ENCODE data around the gene CDC14A. TPM values are rescaled to one million over a fixed set of nuclear protein-coding genes. Genes with fewer than 3 reads are reported as not detected.
"Not testable (repeated sequence)": the region's sequence is repeated elsewhere in the genome, so short reads cannot be mapped to it uniquely, and the experiment has no call there.

Gene CDC14A
- total RNA-seq, 1 donor from 2014 or later = 2.3 TPM

GRCh38 chr1:100325415-100326324 is 26.6 kb upstream of the CDC14A start:
- Mint-ChIP-seq H3K27me3 (ENCODE audit: low read depth) (peaks cover 9% of the 10 kb centered on the region), H3K4me3 (ENCODE audit: unreplicated experiment) (no peak overlapping the region), H3K36me3 (ENCODE audit: low read depth) (no peaks in the 10 kb centered on the region), H3K9me3 (ENCODE audit: low read depth) (peaks cover 2% of the 10 kb centered on the region), H3K4me1 (ENCODE audit: low read depth) (peaks cover 12% of the 10 kb centered on the region), H3K27ac (ENCODE audit: unreplicated experiment) (no peak overlapping the region)
- TF ChIP-seq, protein P1, sequence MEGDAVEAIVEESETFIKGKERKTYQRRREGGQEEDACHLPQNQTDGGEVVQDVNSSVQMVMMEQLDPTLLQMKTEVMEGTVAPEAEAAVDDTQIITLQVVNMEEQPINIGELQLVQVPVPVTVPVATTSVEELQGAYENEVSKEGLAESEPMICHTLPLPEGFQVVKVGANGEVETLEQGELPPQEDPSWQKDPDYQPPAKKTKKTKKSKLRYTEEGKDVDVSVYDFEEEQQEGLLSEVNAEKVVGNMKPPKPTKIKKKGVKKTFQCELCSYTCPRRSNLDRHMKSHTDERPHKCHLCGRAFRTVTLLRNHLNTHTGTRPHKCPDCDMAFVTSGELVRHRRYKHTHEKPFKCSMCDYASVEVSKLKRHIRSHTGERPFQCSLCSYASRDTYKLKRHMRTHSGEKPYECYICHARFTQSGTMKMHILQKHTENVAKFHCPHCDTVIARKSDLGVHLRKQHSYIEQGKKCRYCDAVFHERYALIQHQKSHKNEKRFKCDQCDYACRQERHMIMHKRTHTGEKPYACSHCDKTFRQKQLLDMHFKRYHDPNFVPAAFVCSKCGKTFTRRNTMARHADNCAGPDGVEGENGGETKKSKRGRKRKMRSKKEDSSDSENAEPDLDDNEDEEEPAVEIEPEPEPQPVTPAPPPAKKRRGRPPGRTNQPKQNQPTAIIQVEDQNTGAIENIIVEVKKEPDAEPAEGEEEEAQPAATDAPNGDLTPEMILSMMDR (IDR thresholded peaks at IDR 0.05) = no peak
- DNase-seq (ENCODE audit: low spot score) = no peak

DNA sequence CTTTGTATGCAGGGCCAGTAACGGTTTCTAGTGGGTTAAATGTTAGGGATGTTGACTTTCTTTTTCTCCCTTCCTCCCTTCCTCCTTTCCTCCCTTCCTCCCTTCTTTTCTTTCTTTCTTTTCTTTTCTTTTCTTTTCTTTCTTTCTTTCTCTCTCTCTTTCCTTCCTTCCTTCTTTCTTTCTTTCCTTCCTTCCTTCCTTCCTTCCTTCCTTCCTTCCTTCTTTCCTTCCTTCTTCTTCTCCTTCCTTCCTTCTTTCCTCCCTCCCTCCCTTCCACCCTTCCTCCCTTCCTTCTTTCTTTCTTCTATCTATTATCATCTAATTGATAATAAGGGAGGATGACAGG is 26.0 kb upstream of the CDC14A start:
- peaks cover 12% of the 10 kb centered on the region for H3K4me1 Mint-ChIP-seq (ENCODE audit: low read depth)
- H3K9me3 Mint-ChIP-seq (ENCODE audit: low read depth); H3K27ac Mint-ChIP-seq (ENCODE audit: unreplicated experiment); H3K36me3 Mint-ChIP-seq (ENCODE audit: low read depth); DNase-seq (ENCODE audit: low spot score); H3K27me3 Mint-ChIP-seq (ENCODE audit: low read depth); H3K4me3 Mint-ChIP-seq (ENCODE audit: unreplicated experiment): not testable (repeated sequence)

- Mint-ChIP-seq H3K27ac (ENCODE audit: unreplicated experiment) (no peak overlapping the region), H3K4me3 (ENCODE audit: unreplicated experiment) (no peak overlapping the region), H3K27me3 (ENCODE audit: low read depth) (peaks cover 9% of the 10 kb centered on the region), H3K9me3 (ENCODE audit: low read depth) (no peaks in the 10 kb centered on the region), H3K4me1 (ENCODE audit: low read depth) (peaks cover 4% of the 10 kb centered on the region), H3K36me3 (ENCODE audit: low read depth) (no peaks in the 10 kb centered on the region)
- TF ChIP-seq, protein P1 (IDR thresholded peaks at IDR 0.05) = no peak
- no peak for DNase-seq (ENCODE audit: low spot score)
Observed at GRCh38 chr1:100328133-100328532, 24.2 kb upstream of the CDC14A start.

- H3K9me3 Mint-ChIP-seq (ENCODE audit: low read depth); H3K4me1 Mint-ChIP-seq (ENCODE audit: low read depth); H3K27ac Mint-ChIP-seq (ENCODE audit: unreplicated experiment); DNase-seq (ENCODE audit: low spot score); H3K36me3 Mint-ChIP-seq (ENCODE audit: low read depth); H3K4me3 Mint-ChIP-seq (ENCODE audit: unreplicated experiment): not testable (repeated sequence)
- H3K27me3 Mint-ChIP-seq (ENCODE audit: low read depth) = peaks cover 13% of the 10 kb centered on the region
Observed at GRCh38 chr1:100331146-100331545, 21.2 kb upstream of the CDC14A start.

DNA sequence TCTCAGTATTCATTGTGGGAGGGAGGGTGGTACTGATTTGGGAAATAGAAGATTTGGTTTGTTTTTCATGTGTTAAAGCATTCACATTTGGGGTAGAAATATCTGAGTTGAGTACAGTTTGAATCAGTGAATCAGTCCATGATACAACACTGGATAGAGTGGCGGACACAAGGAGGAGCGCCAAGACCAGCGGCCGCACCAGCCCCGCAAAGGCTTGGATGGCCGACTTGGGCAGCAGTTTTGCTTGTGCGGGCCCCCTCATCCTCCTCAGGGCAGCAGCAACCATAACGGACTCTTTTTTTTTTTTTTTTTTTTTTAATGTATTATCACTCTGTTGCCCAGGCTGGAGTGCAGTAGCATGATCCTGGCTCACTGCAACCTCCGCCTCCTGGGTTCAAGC is 20.0 kb upstream of the CDC14A start:
- TF ChIP-seq, protein P1 (IDR thresholded peaks at IDR 0.05) = no peak
- no peaks in the 10 kb centered on the region for H3K9me3 Mint-ChIP-seq (ENCODE audit: low read depth)
- H3K4me1 Mint-ChIP-seq (ENCODE audit: low read depth) = no peaks in the 10 kb centered on the region
- no peak overlapping the region for H3K27ac Mint-ChIP-seq (ENCODE audit: unreplicated experiment)
- no peak overlapping the region for H3K4me3 Mint-ChIP-seq (ENCODE audit: unreplicated experiment)
- no peaks in the 10 kb centered on the region for H3K36me3 Mint-ChIP-seq (ENCODE audit: low read depth)
- peaks cover 17% of the 10 kb centered on the region for H3K27me3 Mint-ChIP-seq (ENCODE audit: low read depth)
- no peak for DNase-seq (ENCODE audit: low spot score)

DNA sequence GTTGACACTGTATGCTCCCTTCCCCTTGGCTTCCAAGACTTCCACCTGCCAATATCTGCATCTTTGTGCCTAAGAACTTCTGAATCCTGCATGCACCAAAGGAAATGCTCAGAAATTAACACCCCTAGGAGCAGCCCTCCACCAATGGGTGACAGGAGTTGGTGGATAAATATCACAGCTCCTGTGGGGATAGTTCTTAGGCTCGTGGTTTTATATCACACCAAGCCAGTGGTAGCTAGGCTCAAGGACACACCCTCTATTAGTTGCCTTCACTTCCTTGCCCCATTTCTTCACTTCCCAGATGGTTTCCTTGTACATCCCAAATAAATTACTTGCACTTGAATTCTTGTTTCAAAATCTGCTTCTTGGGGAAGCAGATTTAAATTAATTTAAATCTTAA is 16.9 kb upstream of the CDC14A start:
- no peaks in the 10 kb centered on the region for H3K9me3 Mint-ChIP-seq (ENCODE audit: low read depth)
- H3K4me3 Mint-ChIP-seq (ENCODE audit: unreplicated experiment) = no peak overlapping the region
- no peaks in the 10 kb centered on the region for H3K36me3 Mint-ChIP-seq (ENCODE audit: low read depth)
- H3K27ac Mint-ChIP-seq (ENCODE audit: unreplicated experiment) = no peak overlapping the region
- peaks cover 14% of the 10 kb centered on the region for H3K27me3 Mint-ChIP-seq (ENCODE audit: low read depth)
- no peak for DNase-seq (ENCODE audit: low spot score)
- TF ChIP-seq, protein P1 (IDR thresholded peaks at IDR 0.05) = no peak
- H3K4me1 Mint-ChIP-seq (ENCODE audit: low read depth) = no peaks in the 10 kb centered on the region

GRCh38 chr1:100337878-100338277 is 14.4 kb upstream of the CDC14A start:
- H3K36me3 Mint-ChIP-seq (ENCODE audit: low read depth); DNase-seq (ENCODE audit: low spot score); H3K4me1 Mint-ChIP-seq (ENCODE audit: low read depth); H3K4me3 Mint-ChIP-seq (ENCODE audit: unreplicated experiment); H3K27ac Mint-ChIP-seq (ENCODE audit: unreplicated experiment); H3K9me3 Mint-ChIP-seq (ENCODE audit: low read depth): not testable (repeated sequence)
- H3K27me3 Mint-ChIP-seq (ENCODE audit: low read depth) = peaks cover 14% of the 10 kb centered on the region

DNA sequence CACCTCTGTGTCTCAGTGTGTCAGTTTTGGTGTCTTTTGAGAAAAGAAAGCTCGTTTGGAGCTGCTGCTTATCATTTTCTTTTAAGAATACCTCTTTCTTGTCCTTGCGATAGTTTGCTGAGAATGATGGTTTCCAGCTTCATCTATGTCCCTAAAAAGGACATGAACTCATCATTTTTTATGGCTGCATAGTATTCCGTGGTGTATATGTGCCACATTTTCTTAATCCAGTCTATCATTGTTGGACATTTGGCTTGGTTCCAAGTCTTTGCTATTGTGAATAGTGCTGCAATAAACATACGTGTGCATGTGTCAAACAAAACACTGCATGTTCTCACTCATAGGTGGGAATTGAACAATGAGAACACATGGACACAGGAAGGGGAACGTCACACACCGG is 12.6 kb upstream of the CDC14A start:
- H3K27ac Mint-ChIP-seq (ENCODE audit: unreplicated experiment); H3K36me3 Mint-ChIP-seq (ENCODE audit: low read depth); H3K4me1 Mint-ChIP-seq (ENCODE audit: low read depth); H3K9me3 Mint-ChIP-seq (ENCODE audit: low read depth); H3K4me3 Mint-ChIP-seq (ENCODE audit: unreplicated experiment); DNase-seq (ENCODE audit: low spot score): not testable (repeated sequence)
- peaks cover 11% of the 10 kb centered on the region for H3K27me3 Mint-ChIP-seq (ENCODE audit: low read depth)

All from chondrocyte (in vitro differentiated cells).